HG02798 (cell line): ENCODE data around the gene ZCCHC24.

Experiments
- ATAC-seq: cut with Tn5 transposase; IDR thresholded peaks from one replicate; pipeline ENCODE4 v1.9.1; 2021; ENCODE audit warnings: mild to moderate bottlenecking; ENCODE audit not compliant: unreplicated experiment, poor library complexity

Gene ZCCHC24

DNA sequence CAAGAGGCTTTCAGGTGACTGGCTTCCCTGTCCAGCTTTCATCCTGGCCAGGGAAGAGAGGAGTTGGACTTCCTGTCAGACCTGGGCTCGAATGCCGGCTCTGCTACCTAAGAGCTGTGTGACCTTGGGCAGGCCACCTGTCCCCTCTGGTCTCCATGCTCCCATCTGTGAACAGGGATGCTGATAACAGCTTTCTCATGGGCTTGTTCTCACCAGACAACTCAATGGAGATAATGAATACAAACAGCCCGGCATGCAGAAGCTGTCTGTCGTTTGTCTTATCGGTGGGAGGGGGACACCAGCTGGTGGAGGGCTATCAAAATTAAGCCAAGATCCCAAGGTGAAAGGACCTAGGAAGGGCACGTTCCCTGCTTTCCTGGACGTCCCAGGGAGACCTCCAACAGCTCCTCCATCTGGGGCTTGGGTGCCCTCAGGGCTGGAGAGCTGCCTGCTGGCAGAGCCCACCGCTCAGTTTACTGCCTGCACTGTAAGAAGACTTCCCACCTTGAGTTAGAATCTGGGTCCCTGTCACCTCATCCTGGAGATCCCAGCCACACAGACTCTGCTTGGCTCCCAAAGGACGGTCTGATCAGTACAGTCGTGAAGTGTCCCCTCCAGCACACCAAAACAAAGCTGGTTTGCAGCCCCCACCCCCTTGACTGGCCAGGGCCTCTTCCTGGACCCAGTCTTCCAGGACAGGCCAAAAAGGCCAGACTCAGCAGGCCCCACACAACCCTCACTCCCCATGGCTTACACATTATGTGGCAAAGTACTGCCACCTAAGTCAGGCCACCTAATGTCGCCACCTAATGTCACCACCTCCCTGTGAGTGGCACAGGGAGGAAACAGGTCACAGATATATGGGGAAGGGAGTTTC lies 57.2 kb downstream of the ZCCHC24 start:
- ATAC-seq = no peak

DNA sequence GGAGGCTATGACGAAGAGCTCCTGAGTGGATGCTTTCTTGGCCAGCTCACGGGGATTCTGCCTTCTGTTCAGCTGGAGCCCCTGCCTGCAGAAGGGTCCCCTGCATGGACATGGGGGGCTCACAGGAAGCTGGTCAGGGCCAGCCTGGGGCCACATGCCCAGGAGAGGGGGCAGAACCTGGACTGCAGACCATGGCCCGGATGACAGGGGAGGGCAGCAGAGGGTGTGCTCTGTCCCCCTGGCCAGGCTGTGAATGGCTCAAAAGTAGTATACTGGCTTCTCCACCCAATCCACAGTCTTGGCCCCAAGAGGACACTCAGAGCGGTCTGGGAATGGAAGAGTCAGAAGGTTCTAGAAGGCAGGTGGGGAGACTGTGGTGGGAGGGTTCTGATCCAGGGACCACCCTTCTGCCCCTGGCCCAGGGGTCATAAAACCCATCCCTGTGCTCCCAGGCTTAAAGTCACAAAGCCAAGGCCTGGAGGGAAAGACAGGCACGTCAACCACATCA lies 57.9 kb downstream of the ZCCHC24 start:
- ATAC-seq = no peak

DNA sequence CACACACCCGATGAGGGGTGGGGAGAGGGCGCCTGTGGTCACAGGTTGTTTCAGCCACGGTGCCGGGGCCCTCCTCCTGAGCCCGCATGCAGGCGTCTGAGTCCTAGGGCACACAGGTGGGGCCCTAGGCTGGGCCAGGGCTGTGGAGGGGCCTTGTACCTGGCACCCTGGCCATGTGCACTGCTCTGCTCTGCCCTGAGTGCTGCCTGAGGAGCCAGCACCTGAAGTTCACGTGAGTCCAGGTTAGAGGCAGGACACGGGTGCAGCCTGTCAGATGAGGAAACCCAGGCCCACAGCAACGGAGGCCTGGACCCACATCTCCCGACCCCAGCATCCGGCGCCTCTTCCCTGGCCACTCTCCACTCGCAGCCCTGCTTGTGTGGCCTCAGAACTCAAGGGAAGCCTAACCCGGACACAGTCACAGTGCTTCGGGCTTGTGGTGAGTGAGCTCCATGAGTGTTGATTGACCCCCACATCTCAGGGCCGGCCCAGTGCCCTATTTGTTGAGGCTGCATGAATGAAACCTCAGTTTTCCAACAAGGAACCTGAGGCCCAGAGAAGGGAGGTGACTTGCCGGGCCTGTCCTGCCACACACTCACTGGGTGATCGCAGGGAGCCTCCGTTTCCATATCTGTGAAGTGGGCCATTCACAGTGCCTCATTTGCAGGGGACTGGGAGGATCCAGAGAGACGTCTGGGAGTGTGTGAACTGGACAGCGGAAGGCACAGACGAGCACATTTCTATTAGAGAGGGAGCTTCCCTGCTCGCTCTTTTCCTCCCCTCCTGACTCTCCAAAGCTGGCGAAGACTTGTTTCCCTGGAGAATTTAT lies 58.6 kb downstream of the ZCCHC24 start:
- no peak for ATAC-seq

DNA sequence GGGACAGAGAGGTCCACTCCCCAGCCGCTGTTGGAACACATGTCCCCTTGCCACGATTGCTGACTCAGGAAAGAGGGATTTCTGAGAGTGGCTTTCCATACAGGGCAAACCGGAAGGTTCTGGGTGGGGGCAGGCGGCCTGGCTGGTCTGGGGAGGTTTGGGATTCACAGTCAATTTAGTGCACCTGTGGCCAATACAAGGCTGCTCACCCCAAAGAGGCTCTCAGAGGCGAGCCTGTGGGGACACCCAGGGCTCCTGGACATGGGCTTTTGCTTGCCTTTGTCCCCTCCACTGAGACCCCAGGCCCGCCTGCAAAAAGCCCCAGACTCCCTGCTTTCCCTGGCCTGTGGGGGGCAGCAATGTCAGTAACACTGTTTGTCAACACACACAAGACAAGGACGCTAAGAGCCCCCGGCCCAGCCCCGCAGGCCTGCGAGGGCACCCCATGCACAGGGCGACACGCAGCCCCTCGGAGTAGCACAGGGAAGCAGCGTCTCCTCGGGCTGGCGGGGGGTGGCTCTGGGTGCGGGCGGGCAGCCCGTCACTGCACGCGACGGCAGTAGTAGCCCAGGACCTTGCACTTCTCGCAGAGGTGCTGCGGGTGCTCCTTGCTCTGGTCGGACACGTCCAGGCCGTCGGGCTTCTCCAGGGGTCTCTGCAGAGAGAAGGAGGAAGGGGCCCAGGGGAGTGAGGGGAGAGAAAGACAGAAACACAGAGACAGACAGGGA lies 59.5 kb downstream of the ZCCHC24 start:
- ATAC-seq = no peak

DNA sequence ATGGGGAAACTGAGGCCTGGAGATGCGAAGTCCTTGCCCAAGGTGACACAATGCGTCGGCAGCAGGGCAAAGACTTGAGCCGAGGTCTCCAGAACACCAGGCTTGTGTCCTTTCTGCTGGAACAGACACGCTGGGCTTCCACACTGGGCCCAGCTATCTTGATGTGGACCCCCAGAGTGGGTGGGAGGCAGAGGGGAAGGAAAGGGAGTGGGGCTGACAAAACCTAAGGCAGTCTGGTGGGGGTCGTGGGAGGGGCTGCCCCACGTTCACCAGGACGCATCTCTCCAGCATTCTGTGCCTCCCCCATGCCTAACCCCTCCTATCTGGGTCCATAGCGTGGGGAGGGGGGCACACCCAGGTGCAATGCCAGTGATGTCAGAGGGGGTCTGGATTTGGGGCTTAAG lies 60.0 kb downstream of the ZCCHC24 start:
- ATAC-seq = no peak

DNA sequence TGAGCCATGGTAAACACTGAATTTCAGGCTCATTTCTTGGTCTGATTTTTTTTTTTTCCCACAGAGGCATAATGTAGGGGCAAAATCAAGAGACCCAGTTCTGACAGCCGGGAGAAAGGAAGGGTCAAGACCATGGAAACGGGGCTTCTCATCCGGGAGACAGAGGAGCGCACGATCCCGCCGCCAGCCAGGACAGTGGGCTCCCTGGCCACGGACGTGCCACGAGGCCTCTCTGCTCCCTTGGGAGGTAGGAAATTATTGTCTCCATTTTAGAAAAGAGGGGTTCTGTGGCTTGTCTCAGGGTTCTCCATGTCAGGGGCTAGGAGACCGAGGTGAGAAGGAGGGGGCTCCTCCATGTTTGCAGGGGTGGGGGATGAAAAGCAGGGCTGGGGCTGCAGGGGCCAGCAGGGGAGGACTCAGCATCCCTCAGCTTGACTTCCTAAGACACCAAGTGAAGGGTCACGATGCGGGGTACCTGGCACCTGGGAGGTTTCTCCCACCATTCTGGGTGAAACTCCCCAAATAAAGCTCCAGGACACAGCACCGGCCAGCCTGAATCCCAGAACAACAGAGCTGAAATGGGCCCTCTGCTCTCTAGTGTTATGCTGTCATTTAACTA lies 60.5 kb downstream of the ZCCHC24 start:
- ATAC-seq = no peak

DNA sequence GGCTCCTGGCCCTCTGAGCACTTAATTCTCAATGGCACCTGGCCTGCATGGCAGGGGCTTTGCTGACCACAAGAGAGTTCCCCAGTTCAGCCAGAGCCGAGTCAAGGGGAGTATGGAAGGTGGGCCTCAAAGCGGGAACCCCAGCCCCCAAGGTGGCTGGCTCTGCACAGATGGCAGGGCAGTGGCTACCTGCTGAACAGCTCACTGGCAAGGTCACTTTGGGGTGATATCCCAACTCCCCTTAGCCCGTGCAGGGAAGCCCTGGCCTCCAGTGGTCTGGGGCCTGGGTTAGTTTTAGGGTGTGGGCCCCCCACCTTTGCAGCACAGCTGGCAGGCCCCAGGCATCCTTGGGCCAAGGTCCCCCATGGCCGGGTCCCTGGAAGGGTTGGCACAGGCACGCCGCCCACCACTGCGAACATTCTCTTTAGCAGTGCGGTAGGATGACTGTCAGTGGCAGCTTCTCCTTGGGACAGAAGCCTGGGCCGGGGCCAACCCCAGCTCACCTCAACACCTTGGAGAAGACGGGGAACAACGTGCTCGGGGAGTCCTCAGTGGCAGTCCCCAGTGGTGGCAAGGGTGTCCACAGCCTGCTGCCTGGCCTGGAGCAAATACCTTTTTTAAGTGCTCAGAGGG lies 61.3 kb downstream of the ZCCHC24 start:
- no peak for ATAC-seq

DNA sequence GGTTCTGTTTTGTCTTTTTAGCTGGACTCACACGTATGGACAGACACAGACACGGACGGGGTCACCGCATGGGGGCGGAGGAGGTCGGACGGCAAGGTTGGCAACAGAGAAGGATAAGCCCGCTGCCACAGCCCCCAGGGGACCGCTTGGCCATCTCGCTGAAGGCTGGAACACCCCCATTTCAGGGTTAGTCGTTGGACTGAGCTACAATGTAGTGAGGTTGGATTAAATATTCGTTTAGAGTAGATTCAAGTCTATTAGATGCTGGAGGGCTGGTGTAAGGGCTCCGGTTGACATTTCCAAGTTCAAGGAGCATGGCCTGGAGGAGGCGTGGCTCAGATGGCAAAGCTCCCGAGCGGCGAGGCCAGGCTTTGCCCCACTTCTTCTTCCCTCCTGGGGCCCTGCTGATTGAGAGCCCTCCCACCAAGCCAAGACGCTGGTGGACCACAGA lies 62.9 kb downstream of the ZCCHC24 start:
- no peak for ATAC-seq

DNA sequence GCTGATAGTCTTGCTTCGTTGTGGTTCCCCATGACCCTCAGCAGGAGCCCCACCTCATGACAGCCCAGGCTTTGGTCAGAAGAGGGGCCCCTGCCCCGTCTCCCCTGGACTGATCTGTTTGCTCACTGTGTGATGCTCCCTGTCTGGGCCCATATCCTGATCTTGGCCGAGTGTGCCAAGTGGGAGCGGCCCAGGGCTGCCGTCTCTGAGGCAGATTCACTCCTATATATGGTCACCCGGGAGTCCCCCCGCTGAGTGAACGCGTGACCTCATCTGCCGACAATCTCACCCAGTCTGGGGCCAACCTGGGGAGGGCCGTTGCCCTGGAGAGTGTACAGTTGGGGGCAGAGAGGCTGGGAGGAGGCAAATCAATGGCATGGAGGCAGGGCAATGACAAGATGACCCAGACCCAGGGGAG lies 63.6 kb downstream of the ZCCHC24 start:
- ATAC-seq = no peak

DNA sequence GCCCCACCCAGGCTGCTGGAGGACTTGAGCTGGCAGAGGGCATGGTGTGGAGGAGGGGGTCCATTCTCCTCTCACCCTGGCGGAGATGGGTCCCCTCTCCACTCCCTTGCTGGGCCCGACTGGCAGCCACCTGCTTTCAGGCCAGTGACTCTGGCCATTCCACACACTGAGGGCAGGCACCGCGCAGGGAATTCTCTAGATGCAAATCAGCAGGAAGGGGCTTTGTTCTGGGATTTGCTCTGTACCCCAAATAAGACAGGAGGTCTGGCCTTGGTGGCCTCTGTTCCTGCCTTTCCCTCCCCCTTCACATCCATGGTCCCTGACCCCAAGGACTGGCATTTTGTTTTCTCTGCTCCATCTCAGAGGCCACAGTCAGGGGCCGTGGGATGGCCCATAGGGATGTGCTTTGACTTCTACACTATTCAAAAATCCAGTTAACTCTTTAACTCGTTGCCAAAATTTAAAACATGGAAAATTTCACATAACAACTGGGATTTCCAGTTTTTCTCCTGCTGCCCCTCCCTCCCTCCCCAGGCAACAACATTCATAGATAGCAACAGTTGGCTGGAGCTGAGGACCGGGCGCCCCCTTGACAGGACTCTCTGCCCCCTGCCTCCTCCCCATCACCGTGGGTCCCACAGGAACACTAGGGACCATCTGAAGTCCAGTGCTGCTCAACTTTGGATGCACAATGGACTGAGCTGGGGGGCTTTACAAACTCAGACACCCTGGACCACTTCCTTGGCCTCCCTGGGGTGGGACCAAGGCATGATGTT lies 64.3 kb downstream of the ZCCHC24 start:
- no peak for ATAC-seq

DNA sequence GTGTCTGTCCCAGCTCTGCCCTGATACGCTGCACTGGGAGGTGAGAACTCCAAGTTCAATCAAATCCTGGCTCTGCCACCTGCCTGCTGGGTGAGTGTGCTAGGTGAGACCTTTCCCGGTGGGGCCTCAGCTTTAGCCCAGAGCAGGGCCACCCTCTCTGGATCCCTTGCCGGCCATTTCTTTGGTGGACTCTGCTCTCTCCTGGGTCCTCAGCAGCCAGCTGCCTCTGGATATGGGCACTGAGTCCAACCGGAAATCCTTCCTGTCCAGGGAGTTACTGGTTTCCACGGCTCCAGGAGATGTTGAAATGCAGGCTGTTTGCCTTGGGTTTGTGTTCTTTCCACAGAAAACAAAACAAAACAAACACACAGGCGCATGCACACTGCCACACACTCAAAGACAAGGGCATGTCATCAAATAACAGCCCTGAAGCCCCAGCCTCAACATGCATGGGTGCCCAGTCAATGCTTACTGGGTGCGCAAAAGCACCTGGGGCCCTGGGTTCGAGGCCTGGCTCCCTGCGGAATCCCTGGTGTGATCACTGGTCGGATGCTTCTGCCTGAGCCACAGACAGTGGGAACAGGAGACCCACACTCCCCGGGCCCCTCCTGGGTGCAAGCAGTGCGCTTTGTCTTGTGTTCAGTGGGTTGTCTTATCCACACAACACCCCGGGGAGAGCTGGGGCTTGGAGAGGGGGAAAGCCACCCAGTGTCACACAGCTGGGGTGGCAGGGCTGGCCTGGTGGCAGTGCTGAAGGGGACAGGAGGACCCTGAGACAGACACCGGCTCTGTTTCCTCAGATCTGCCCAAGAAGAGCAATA lies 65.1 kb downstream of the ZCCHC24 start:
- ATAC-seq = no peak

DNA sequence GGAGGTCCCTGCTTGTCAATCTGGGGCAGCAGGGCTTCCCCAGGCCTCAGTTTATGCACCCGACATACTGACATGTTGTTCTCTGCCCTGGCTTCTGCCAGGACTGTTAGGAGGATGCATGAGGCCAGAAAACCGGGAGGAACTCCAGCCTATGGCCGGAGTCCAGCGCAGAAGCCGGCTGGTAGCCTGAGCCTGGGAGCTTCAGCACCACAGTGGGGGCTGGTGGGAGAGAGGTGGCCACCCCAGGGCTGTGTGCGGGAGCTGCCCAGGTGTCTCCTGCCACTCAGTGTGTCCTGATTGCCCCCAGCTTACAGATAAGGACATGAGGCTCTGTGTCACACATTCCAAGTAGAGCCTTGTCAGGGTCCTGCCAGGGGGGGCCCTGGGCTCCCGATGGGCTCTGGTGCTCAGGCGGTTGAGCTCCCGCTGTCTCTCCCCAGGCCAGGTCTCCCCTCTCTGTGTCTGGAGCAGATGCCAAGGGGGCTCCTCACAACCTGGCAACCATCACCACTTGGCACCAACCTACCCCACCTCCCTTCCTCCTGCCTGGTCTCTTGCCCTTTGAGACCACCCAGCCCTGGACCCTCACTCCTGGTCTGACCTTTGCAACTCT lies 65.8 kb downstream of the ZCCHC24 start:
- no peak for ATAC-seq

DNA sequence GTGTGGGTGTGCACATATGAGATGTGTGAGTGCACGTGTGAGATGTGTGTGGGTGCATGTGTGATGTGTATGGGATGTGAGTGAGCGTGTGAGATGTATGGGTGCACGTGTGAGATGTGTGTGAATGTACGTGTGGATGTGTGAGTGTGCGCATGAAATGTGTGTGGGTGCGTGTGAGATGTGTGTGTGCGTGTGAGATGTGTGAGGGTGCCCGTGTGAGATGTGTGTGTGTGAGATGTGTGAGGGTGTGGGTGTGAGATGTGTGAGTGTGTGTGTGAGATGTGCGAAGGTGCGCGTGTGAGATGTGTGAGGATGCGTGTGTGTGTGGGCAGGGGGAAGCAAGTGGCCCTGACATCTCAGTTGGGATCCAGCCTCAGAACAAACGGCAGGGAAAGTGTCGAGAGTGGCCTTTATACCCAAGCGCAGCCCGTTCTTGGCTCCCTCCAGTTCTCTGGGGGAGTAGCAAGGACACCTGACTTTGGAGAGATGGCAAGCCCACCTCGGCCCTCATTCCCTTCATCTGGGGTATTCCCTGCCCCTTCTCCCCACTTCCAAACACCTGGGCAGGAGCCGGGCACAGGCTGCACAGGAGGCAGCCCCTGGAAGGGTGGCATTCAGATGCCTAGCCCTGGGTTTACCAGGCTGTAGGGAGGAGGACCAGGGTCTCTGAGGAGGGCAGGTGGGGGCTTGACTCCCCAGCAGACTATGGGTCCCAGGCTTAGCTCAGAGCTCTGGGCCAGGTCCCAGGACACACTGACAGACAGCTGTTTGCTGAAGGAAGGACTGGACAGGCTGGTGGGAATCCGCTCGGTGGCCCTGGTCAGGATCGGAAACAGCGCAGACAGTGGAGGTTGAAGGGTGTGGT lies 66.5 kb downstream of the ZCCHC24 start:
- ATAC-seq = no peak

DNA sequence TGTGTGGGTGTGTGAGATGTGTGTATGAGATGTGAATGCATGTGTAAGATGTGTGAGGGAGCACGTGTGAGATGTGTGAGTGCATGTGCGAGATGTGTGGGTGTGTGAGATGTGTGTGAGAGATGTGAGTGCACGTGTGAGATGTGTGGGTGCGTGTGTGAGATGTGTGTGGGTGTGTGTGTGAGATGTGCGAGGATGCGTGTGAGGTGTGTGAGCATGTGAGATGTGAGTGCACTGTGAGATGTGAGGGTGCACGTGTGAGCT lies 67.1 kb downstream of the ZCCHC24 start:
- no peak for ATAC-seq

DNA sequence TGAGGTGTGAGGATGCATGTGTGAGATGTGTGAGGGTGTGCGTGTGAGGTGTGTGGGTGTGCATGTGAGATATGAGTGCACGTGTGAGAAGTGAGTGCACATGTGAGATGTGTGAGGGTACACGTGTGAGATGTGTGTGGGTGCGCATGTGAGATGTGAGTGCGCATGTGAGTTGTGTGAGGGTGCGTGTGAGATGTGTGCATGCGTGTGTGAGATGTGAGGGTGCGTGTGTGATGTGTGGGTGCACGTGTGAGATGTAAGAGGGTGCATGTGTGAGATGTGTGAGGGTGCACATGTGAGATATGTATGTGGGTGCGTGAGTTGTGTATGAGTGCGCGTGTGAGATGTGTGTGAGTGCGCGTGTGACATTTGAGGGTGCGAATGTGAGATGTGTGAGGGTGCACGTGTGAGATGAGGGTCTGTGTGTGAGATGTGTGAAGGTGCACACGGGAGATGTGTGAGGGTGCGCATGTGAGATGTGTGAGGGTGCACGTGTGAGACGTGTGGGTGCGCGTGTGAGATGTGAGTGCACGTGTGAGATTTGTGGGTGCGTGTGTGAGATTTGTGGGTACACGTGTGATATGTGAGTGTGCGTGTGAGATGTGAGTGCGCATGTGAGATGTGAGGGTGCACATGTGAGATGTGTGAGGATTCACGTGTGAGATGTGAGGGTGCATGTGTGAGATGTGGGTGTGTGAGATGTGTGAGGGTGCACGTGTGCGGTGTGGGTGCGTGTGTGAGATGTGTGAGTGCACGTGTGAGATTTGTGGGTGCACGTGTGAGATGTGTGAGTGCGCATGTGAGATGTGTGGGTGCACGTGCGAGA lies 67.7 kb downstream of the ZCCHC24 start:
- ATAC-seq = no peak
